Mesenteric fat pad (tissue), 1 donor: Measurements from ENCODE around the gene DHRS9. TPM values are rescaled to one million over a fixed set of nuclear protein-coding genes. Genes with fewer than 3 reads are reported as not detected.

Source experiments
- DNase-seq: peaks from one replicate; pipeline ENCODE4 v3.0.0-alpha.2; 2020; ENCODE audit warnings: low spot score
- total RNA-seq: library from RNA; stranded (reverse); fragmentation: NEBNext Ultra II Directional; extraction: Animal tissue kit (Norgen Biotek cat#: 25700); gene quantifications from one replicate; pipeline ENCODE4 v1.2.1, GENCODE V29; 2021
- donor health status: DM: yes; HTN: yes; CAD: no.

DHRS9 gene
- total RNA-seq, 1 donor from 2014 or later = 2.8 TPM

GRCh38 chr2:169093535-169093934, 24.2 kb downstream of the DHRS9 start:
- no peak for DNase-seq

- DNase-seq = no peak
Measured at GRCh38 chr2:169094676-169095075, 25.3 kb downstream of the DHRS9 start.

- DNase-seq = no peak
Measured at GRCh38 chr2:169095621-169096105, 26.3 kb downstream of the DHRS9 start.

GRCh38 chr2:169104848-169105247, 35.5 kb downstream of the DHRS9 start:
- DNase-seq = no peak

GRCh38 chr2:169105476-169105875, 36.1 kb downstream of the DHRS9 start:
- DNase-seq = no peak

GRCh38 chr2:169106134-169106533, 36.8 kb downstream of the DHRS9 start:
- no peak for DNase-seq

- no peak for DNase-seq
Measured at GRCh38 chr2:169106563-169107545, 37.5 kb downstream of the DHRS9 start.

GRCh38 chr2:169107645-169108044, 38.3 kb downstream of the DHRS9 start:
- DNase-seq = no peak

- DNase-seq = no peak
Measured at GRCh38 chr2:169108099-169108884, 38.9 kb downstream of the DHRS9 start.

GRCh38 chr2:169109502-169110409, 40.4 kb downstream of the DHRS9 start:
- no peak for DNase-seq

GRCh38 chr2:169110419-169110818, 41.1 kb downstream of the DHRS9 start:
- no peak for DNase-seq

GRCh38 chr2:169110916-169111315, 41.6 kb downstream of the DHRS9 start:
- DNase-seq = no peak

- DNase-seq = no peak
Measured at GRCh38 chr2:169112841-169113240, 43.5 kb downstream of the DHRS9 start.

- DNase-seq = no peak
Measured at GRCh38 chr2:169114056-169114455, 44.7 kb downstream of the DHRS9 start.

GRCh38 chr2:169116327-169116726, 47.0 kb downstream of the DHRS9 start:
- DNase-seq = no peak

GRCh38 chr2:169116993-169117392, 47.6 kb downstream of the DHRS9 start:
- no peak for DNase-seq

GRCh38 chr2:169118060-169118459, 48.7 kb downstream of the DHRS9 start:
- DNase-seq = no peak

- no peak for DNase-seq
Measured at GRCh38 chr2:169119123-169119760, 49.9 kb downstream of the DHRS9 start.

GRCh38 chr2:169119851-169120250, 50.5 kb downstream of the DHRS9 start:
- DNase-seq = no peak

- no peak for DNase-seq
Measured at GRCh38 chr2:169129703-169130243, 60.4 kb downstream of the DHRS9 start.
